NCI-H2029 (cell line): ENCODE data around the gene SLC25A36.
"Not testable (repeated sequence)": the region's sequence is repeated elsewhere in the genome, so short reads cannot be mapped to it uniquely, and the experiment has no call there.

Source experiments
- DNase-seq: peaks from one replicate; lab custom pipeline; 2025; lab: John Stamatoyannopoulos, UW

Gene SLC25A36

DNA sequence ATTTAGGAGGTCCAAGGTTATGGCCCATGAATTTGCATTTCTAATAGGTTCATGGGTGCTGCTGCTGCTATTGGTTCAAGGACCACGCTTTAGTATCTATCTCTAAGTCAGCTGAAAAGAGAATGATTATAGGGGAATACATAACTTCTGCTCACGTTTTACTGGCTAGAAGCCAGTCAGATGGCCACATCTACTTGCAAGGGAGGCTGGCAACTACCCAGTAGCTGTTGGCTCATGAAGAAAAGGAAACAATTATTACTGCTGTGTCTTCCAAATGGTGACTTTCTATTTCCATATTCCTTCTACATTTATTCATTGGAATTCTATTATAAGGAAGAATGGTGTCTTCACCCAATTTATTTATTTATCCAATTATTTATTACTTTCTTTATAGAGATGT is 54.2 kb downstream of the SLC25A36 start:
- no peak for DNase-seq

- DNase-seq: peak; percentile 36
Observed at GRCh38 chr3:141000027-141000663, 58.5 kb downstream of the SLC25A36 start.

DNA sequence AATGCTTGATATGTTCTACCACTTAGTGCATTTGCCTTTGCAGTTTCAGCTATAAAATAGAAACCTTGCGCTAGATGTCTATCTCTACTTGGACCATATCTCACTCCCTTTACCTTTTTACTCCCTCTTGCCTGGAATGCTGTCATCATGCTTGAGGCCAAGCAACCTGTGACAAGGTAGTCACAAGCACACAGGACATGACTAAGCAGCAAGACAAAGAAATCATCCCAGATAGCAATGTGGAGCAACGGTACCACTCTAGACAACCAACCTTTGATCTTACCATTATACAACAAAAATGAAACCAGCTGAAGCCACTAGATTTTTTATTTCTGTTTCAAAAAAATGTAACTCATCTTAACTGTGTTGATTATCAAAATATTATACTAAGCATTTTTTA is 59.0 kb downstream of the SLC25A36 start:
- no peak for DNase-seq

DNA sequence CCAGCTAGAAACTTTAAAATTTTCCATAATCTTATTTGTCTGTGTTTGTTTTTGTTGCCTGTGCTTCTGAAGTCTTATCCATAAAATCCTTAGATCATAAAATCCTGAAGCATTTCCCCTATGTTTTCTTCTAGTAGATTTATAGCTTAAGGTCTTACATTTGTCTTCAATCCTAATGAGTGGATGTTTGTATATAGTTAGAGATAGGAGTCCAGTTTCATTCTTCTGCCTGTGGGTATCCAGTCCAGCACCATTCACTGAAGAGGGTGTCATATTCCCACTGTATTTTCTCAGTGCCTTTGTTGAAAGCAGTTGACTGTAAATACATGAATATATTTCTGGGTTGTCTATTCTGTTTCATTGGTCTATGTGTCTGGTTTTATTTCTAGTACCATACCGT is 64.7 kb downstream of the SLC25A36 start:
- DNase-seq: peak; percentile 49

- DNase-seq: no peak
Observed at GRCh38 chr3:141009496-141009895, 67.9 kb downstream of the SLC25A36 start.

DNA sequence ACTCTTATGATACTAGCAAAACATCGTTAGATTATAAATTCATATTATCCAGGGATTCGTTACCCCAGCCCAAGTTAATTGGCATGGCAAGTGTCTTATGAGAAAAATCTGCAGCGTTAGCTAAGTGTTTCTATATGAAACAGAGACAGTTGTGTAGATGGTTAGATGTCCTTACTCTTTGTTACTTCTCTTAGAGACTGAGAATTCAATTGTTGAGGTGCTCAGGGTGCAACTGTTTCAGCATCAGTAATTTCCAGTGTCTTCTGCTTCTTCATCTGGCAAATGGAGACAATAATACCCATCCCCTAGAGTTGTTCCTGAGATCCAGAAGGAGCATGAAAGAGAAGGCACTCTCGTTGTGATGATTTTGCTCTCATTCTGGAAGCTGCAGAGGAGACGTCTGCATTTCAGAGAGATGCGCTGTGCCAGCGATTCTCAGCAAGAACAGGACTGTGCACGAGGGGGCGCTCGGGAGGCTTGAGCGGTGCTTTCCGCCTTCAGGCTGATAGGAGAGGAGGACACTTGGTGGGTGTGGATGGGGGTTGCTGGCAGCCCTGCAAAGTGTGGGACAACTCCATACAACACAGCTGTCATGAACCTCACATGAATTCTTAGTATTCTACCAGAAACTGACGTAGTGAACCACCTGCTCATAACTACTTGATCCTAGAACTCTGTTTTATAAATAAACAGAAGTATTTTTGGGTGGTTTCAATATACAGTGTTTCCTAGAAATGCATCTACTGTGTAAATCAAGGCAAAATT is 69.8 kb downstream of the SLC25A36 start:
- DNase-seq: peak; percentile 55

DNA sequence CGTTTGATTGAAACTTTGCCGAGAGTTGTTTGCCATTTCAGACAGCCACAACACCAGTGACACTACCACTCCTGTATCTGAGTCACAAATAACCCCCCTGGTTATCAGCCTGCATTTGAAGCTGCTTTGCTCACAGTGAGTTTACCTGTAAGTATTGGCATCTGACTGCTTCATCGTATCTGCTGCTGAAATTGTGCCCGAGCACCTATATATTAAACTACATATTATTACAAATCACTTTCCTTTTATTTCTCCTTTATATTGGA is 70.3 kb downstream of the SLC25A36 start:
- no peak for DNase-seq

GRCh38 chr3:141012571-141012970 is 70.9 kb downstream of the SLC25A36 start:
- DNase-seq: no peak

DNA sequence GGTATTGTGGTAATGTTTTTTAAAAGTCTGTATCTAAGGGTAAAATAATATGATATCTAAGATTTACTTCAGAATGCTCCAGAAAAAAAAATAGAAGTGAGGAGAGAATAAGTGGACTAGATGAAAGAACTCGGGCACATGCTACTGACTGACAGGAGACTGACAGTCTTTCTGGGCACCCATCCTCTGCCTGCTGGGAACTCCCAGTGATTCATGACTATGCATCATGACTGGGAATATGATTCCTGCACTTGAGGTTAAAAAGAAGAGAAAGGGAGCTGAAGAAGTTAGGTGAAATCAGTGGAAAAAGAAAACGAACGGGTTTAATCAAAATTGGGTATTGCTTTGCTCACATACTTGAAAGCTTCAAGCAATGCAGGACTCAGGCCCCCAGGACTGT is 73.8 kb downstream of the SLC25A36 start:
- DNase-seq: no peak

DNA sequence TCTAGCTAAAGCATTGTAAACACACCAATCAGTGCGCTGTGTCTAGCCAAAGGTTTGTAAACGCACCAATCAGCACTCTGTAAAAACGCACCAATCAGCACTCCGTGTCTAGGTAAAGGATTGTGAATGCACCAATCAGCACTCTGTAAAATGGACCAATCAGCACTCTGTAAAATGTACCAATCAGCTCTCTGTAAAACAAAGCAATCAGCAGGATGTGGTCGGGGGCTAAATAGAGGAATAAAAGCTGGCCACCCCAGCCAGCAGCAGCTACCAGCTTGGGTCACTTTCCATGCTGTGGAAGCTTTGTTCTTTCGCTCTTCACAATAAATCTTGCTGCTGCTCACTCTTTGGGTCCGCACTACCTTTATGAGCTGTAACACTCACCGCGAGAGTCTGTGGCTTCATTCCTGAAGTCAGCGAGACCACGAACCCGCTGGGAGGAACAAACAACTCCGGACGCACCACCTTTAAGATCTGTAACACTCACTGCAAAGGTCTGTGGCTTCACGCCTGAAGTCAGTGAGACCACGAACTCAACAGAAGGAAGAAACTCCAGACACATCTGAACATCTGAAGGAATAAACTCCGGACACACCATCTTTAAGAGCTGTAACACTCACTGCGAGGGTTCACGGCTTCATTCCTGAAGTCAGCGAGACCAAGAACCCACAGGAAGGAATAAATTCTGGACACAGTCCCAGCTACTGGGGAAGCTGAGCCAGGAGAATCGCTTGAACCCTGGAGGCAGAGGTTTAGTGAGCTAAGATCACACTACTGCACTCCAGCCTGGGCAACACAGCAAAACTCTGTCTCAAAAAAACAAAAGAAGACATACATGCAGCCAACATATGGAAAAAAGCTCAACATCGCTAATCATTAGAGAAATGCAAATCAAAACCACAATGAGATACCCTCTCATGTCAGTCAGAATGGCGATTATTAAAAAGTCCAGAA is 76.0 kb downstream of the SLC25A36 start:
- not testable (repeated sequence) for DNase-seq

- no peak for DNase-seq
Observed at GRCh38 chr3:141019244-141019643, 77.6 kb downstream of the SLC25A36 start.

GRCh38 chr3:141020143-141020830 is 78.7 kb downstream of the SLC25A36 start:
- no peak for DNase-seq

DNA sequence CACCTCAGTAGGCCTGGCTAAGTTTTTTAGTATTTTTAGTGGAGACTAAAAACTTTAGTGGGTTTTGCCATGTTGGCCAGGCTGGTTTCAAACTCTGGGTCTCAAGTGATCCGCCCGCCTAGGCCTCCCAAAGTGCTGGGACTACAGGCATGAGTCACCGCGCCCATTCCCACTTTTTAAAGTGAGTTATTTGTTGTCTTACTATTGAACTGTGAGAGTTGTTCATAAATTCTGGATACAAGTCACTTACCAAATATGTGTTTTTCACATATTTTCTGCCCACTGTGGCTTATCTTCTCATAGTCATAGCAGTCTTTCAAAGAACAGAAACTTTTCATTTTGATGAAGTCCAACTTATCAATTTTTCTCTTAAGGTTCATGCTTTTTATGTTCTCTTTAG is 79.6 kb downstream of the SLC25A36 start:
- DNase-seq: no peak
